Iris pigment epithelial cell (primary cell): ENCODE data around the gene TUNAR.

Source experiments
- DNase-seq: peaks from one replicate; pipeline ENCODE4 v3.0.0-alpha.2; 2011; ENCODE audit warnings: low read depth

The TUNAR gene

GRCh38 chr14:95872777-95873176, 3.9 kb upstream of the TUNAR start:
- no peak for DNase-seq

- DNase-seq, result no peak
These were observed 536 bp upstream of the TUNAR start for GRCh38 chr14:95875831-95876760.

GRCh38 chr14:95877633-95878032, 1.0 kb downstream of the TUNAR start:
- DNase-seq, result no peak

GRCh38 chr14:95884377-95884776, 7.7 kb downstream of the TUNAR start:
- DNase-seq, result no peak

- no peak for DNase-seq
These were observed 8.6 kb downstream of the TUNAR start for GRCh38 chr14:95885278-95885677.

GRCh38 chr14:95885866-95886265, 9.2 kb downstream of the TUNAR start:
- DNase-seq, result no peak

DNA sequence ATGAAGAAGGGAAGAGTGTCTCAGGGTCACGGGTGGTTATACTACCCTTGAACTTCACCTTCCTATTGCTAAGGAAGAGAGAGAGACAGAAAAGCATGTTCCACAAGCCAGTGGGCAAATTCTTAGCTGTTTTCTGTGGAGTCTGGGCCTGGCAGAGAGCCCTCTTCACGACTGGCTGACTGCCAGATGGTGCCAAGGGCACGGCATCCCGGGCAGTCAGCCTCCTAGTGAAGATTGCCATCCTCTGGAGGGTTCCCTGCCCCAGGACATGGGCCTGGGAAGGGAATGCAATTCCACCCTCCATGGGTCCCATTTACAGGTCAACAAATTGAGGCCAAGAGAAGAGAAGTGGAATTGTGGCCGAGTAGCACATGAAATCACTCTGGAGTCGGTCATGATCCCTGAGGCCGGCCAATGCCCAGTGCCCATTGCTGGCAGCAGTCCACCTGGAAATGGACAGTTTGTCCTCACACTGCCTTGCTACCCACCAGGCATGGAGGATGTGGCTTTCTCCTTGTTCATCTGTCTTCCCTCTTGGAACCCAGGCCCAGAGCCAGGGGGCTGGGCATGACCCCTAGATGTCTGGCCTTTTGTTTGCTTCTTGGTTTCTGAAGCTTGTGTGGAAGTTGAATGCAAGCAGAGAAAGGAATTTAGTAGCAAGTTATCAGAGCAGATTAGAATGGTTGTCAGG, 9.9 kb downstream of the TUNAR start:
- no peak for DNase-seq

DNA sequence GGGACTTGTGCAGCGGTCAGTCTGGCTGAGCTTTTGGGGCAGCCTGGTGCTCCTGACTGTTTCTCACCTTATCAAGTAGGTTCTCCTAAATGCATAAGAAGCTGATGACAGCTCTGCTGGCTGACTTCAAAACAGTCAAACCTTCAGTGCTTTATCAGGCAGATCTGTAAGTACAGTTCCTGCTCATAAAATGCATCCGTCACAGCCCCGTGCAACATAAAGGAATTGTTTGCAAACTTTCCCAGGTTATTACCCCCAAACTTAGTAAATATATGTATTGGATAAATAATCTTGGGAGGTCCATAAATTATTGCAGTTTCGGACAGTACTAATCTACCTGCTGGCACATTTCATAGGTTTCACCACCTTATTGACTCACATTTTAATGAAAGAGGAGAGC, 10.7 kb downstream of the TUNAR start:
- no peak for DNase-seq

DNA sequence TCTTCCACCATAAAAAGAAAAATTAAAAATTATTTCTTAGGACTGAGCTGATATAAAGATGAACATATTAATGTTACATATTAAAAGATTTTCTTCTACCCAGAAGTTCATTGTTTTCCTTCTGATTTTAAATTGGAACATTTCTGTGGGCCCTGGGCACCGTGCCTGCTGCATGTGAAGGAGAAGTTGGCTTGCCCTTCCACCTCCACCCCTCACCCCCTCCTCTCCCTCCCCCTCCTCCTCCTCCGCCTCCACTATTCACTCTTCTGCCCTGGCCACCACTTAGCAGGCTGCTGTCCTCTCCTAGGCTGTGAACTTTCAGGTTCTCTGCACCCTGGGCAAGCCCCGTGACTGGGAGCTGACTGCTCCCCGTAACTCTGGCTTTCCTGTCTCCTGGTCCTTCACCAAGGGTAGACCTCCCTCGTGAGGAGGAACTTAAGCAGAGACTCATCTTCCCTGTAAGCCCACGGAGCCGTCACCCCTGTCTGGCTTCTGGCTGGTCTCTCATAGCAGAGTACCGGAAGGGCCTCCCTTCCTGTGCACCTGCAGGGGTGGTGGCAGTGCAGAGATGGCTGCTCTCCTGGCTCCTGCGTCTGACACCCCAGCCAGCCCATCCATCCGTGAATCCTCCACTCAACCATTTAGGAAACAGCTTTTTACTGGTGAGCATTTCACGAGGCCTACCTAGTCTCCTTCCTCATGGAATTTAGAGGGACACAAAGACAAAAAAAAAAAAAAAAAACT, 12.8 kb downstream of the TUNAR start:
- no peak for DNase-seq

- no peak for DNase-seq
These were observed 15.1 kb downstream of the TUNAR start for GRCh38 chr14:95891742-95892141.

GRCh38 chr14:95892142-95892541, 15.5 kb downstream of the TUNAR start:
- DNase-seq, result no peak

DNA sequence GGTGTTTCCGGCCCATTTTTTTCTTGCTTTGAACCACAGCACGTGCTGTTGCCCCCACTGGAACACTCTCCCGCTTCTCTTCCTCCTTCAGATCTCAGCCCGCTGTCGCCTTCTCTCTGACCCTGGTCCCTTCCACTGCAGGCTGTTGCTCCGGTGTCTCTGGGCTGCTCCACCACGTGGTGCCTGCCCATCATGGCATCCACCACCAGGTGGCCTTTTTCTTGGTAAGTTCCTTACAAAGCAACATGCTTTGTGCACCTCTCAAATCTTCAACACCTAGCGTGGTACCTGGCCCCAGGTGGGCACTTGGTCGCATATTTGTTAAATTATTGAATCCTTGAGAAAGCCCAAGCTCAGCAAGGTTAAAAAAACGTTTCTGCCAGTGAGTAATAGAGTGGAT, 19.1 kb downstream of the TUNAR start:
- no peak for DNase-seq

GRCh38 chr14:95896498-95897135, 20.0 kb downstream of the TUNAR start:
- no peak for DNase-seq

DNA sequence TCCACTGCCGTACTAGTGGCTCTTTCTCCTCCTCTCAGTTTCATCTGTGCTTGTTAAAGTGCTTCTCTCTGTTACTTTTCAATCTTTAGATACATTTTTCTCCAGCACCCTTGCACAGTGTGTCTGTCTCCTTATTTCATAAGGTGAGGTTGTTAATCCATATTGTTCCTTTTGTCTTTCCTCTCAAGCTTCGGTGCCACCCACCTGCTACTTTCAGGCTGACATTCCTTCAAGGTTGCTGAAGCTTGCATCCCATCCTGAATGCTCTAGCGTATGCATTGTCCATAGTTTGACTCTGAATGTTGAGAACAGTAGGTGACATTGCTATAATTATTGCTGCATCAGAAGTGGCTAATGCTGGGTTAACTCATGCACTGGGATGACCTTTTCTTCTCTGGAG, 20.6 kb downstream of the TUNAR start:
- no peak for DNase-seq

- DNase-seq, result no peak
These were observed 24.4 kb downstream of the TUNAR start for GRCh38 chr14:95901054-95901453.

DNA sequence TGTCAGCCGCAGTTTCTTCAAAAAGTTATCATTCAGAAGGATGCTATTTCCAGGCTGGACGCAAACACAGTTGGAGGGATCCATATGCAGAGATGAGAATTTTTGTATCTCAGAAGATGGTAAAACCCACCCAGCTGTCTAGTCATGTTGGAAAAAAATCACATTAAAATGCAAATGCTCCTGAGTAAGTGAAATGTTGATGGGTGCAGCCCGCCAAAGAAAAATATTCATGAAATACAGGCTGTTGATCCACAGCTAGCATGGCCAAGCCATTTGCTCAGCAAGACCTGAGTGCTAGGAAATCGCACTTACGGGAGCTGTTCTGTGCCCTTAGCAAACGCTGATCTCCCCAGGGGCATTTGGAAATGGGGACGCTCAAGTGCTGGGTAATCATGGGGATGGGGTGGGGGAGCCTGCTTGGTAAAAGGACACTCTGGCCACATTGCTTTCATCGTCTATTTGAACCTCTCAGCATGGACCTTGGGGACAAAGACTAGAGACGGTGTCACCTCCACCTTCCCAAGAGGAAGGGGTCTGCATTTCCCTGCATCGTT, 25.7 kb downstream of the TUNAR start:
- DNase-seq, result no peak

- DNase-seq, result no peak
These were observed 26.5 kb downstream of the TUNAR start for GRCh38 chr14:95903165-95903564.

DNA sequence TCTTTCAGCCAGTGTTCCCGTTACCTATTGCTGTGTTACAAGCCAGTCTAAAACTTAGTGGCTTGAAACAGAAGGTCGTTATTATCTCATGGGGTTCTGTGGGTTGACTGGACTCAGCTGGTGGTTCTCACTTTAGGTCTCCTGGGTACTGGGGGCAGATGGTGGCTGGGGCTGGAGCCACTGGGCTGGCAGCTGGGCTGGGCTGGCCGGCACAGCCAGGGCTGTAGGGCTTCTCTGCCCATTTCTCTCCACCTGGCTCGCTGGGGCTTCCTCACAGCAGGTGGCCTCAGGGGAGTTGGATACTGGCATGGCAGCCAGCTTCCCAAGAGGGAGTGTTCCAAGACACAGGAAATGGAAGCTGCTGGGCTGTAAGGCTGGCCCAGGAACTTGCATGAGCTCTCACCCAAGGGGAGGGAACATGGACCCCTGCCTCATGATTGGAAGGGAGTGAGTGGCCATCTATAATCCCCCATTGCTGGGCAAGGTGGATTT, 27.0 kb downstream of the TUNAR start:
- no peak for DNase-seq

- DNase-seq, result no peak
These were observed 30.0 kb downstream of the TUNAR start for GRCh38 chr14:95906591-95906990.

GRCh38 chr14:95910628-95911027, 34.0 kb downstream of the TUNAR start:
- DNase-seq, result no peak

- no peak for DNase-seq
These were observed 34.8 kb downstream of the TUNAR start for GRCh38 chr14:95911456-95911855.

DNA sequence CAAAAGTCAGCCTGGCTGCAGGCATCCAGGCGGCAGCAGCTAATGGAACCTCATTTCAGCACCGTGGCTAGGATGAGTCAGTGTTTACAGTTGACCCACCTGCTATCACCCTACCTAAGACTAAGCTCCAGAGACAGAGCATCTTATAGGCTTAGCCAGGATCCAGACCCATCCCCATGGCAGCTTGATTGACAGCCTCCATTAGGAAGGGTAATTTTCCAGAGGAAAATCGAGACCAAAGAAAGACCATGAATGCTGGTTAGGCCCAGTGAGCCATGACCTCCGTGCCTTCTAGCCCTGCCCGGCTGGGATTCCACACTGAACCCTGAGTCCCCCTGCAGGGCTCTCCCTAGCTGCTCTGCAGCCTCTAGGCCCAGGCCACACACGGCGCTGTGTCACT, 38.7 kb downstream of the TUNAR start:
- no peak for DNase-seq
